Esophagus squamous epithelium (tissue), 4 donors: ENCODE results near the gene ASCC2.
"Not testable (repeated sequence)": the region's sequence is repeated elsewhere in the genome, so short reads cannot be mapped to it uniquely, and the experiment has no call there.

Experiments used
- CTCF ChIP-seq, 6 experiments: fragments of 450-650 bp in 4 of 6; fragments of 200-600 bp in 2 of 6; sonication (generic) in 2 of 6; IDR thresholded peaks; one replicate each; pipeline ENCODE4 v1.5.1; 2016 to 2019; ENCODE audit warnings: antibody characterized with exemption in 6 of 6, mild to moderate bottlenecking in 4 of 6, moderate library complexity in 4 of 6
- POLR2A ChIP-seq, 4 donors: fragments of 450-650 bp; IDR thresholded peaks; one replicate each; pipeline ENCODE4 v1.6.1; 2017; ENCODE audit warnings: antibody characterized with exemption in 4 of 4, mild to moderate bottlenecking in 4 of 4, moderate library complexity in 3 of 4

DNA sequence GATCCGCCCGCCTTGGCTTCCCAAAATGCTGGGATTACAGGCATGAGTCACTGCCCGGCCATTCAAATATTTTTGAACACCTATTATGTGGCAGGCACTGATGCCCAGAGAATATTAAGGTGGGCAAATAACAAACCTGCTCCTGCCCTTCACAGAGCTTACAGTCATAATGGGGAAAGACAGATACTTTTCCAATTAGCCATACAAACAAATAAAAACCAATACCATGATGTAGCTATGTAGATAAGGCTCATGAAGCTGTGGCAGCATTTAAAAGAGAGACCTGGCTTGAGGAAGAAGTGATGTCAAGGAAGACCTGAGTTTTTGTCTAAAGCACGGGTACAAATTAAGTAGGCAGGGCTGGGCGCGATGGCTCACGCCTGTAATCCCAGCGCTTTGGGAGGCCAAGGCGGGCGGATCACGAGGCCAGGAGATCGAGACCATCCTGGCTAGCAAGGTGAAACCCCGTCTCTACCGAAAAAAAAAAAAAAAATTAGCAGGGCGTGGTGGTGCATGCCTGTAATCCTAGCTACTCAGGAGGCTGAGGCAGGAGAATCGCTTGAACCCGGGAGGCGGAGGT, 1.2 kb downstream of the ASCC2 start:
- TF ChIP-seq CTCF, POLR2A (IDR thresholded peaks at IDR 0.05): not testable (repeated sequence)
